ENCODE data around the gene CDKL4.
"Not testable (repeated sequence)": the region's sequence is repeated elsewhere in the genome, so short reads cannot be mapped to it uniquely, and the experiment has no call there.

Gene CDKL4

GRCh38 chr2:39140948-39141333 lies 102.8 kb downstream of the CDKL4 start:
- not testable (repeated sequence) for DNase-seq

GRCh38 chr2:39140322-39140847 lies 103.4 kb downstream of the CDKL4 start:
- DNase-seq: no peak

DNA sequence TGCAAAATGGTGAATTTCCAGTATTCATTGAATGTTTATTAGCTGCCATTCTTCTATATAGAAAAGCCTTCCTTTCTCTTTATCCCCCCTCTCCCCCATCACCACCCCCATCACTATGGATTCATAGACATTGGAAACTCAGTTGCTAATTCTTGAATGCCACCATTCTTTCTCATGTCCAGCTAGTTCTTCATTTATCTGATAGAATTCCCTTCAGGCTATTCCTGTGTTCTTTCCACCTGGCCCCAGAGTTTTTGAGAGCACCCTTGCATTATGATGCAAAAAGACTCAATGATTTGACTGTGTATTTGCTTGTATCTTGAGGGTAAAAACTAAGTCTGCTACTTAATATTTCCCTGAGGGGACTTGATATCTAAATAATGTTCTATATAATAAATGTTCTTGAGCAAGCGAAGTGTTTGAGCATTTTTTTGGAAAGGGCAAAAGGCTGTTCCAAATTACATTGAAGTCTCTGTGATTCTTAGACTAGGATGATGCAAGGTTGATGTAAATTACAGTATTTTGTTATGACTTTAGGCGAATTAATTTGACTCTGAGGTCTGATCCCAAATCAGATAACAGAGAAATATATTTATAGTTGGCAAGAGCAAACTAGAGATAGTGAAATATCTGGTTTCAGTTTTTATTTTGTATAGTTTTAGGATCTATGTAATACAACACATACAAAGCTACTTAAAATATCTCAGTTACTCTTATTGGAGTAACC lies 104.1 kb downstream of the CDKL4 start:
- DNase-seq: no peak

- no peak for DNase-seq
These were observed 104.9 kb downstream of the CDKL4 start for GRCh38 chr2:39138837-39139211.

GRCh38 chr2:39138187-39138836 lies 105.5 kb downstream of the CDKL4 start:
- DNase-seq: not testable (repeated sequence)

DNA sequence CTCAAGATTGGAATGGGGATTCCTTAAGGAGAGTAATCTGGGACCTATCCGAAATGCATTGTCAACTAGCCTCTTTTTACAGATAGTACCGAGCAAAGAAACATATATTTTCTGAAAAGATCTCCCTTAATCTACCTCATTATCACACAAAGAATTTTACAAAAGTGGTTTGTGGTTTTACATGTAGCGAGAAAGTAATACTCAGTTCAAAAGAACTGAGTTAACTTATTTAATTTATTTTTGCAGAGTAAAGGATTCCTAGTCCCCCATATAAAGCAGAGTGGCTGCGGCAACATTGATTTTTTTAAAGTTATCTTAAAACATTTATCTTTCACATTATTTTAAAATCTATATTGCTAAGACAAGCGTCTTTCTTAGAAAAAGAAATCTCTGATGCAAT lies 107.0 kb downstream of the CDKL4 start:
- DNase-seq: no peak

GRCh38 chr2:39135690-39136259 lies 108.0 kb downstream of the CDKL4 start:
- DNase-seq: no peak

DNA sequence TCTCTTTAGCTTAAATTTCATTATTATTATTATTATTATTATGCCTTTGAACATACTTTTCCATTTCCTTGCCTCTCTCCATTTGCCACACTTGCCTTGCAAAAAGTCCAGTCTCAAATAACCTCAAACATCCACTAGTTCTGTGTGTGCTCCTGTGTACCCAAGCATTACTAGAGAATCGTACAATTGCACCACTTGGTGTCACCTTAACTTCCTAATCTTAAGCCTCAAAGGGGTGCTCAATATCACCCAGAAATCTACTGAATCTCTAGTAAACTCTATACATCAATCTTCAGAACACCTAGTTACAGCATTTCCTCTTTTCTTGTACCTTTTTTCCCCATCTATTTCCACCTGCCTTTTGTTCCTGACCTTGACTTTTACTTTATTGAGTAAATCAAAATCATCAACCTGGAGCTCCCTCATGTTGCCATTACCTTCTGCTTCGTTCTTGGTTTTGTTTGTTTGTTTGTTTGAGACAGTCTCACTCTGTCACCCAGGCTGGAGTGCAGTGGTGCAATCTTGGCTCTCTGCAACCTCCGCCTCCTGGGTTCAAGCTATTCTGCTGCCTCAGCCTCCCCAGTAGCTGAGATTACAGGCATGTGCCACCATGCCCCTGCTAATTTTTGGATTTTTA lies 110.4 kb downstream of the CDKL4 start:
- DNase-seq: no peak

- peak; percentile 40 for DNase-seq
These were observed 114.8 kb downstream of the CDKL4 start for GRCh38 chr2:39128919-39129391.

- DNase-seq: peak; percentile 27
These were observed 115.8 kb downstream of the CDKL4 start for GRCh38 chr2:39127973-39128372.
